OCI-LY1 (cell line): ENCODE results near the gene PCSK5.

Source experiments
- H2AFZ ChIP-seq: fragments of 200-600 bp; sonication (generic), shearing (Covaris generic); 2 replicates; pipeline ENCODE4 v1.6.0; 2014; ENCODE audit warnings: antibody characterized with exemption, mild to moderate bottlenecking, low read length
- H3F3A ChIP-seq: fragments of 200-600 bp; sonication (generic), shearing (Covaris generic); 2 replicates; pipeline ENCODE4 v1.6.0; 2014; ENCODE audit warnings: mild to moderate bottlenecking, antibody characterized with exemption, low read length, moderate library complexity; ENCODE audit not compliant: insufficient read depth
- H3K27ac ChIP-seq: fragments of 200-600 bp; sonication (generic); 2 replicates; pipeline ENCODE4 v1.5.1; 2014; ENCODE audit warnings: low read length, mixed run types, mild to moderate bottlenecking, low read depth; ENCODE audit not compliant: poor library complexity, severe bottlenecking
- H3K27me3 ChIP-seq: fragments of 200-600 bp; sonication (generic); 2 replicates; pipeline ENCODE4 v1.6.0; 2014; ENCODE audit warnings: antibody characterized with exemption, mild to moderate bottlenecking, low read length, moderate library complexity; ENCODE audit not compliant: insufficient read depth
- H3K36me3 ChIP-seq: fragments of 200-600 bp; sonication (generic); 2 replicates; pipeline ENCODE4 v1.6.1; 2014; ENCODE audit warnings: mild to moderate bottlenecking, antibody characterized with exemption, low read length, moderate library complexity, mixed read lengths; ENCODE audit not compliant: insufficient read depth
- H3K4me1 ChIP-seq: fragments of 200-600 bp; sonication (generic); 2 replicates; pipeline ENCODE4 v1.5.1; 2014; ENCODE audit warnings: mild to moderate bottlenecking, low read length, moderate library complexity; ENCODE audit not compliant: insufficient read depth, severe bottlenecking
- H3K4me2 ChIP-seq: fragments of 200-600 bp; sonication (generic), shearing (Covaris generic); 2 replicates; pipeline ENCODE4 v1.6.1; 2014; ENCODE audit warnings: low read length
- H3K4me3 ChIP-seq: fragments of 200-600 bp; sonication (generic); 2 replicates; pipeline ENCODE4 v1.5.1; 2014; ENCODE audit warnings: low read length, low read depth, mild to moderate bottlenecking, mixed read lengths; ENCODE audit not compliant: poor library complexity, severe bottlenecking
- H3K79me2 ChIP-seq: fragments of 200-600 bp; shearing (Covaris generic); 2 replicates; pipeline ENCODE4 v1.6.1; 2016; ENCODE audit warnings: mixed run types, low read length, mixed read lengths; ENCODE audit not compliant: insufficient read depth
- H3K9ac ChIP-seq: fragments of 200-600 bp; sonication (generic), shearing (Covaris generic); 2 replicates; pipeline ENCODE4 v1.6.1; 2014; ENCODE audit warnings: mild to moderate bottlenecking, low read length, mixed read lengths
- H3K9me2 ChIP-seq: fragments of 200-600 bp; sonication (generic), shearing (Covaris generic); 2 replicates; pipeline ENCODE4 v1.6.1; 2014; ENCODE audit warnings: low read depth, mild to moderate bottlenecking, low read length, mixed read lengths
- H3K9me3 ChIP-seq: fragments of 200-600 bp; shearing (Covaris generic); 2 replicates; pipeline ENCODE4 v1.6.1; 2014; ENCODE audit warnings: low read length, mixed read lengths
- H4K20me1 ChIP-seq: fragments of 200-600 bp; sonication (generic), shearing (Covaris generic); 2 replicates; pipeline ENCODE4 v1.6.0; 2016; ENCODE audit warnings: mild to moderate bottlenecking, low read length; ENCODE audit not compliant: insufficient read depth
- EZH2 ChIP-seq: fragments of 200-600 bp; sonication (generic), shearing (Covaris generic); IDR thresholded peaks from 2 replicates; pipeline ENCODE4 v1.8.0; 2017; ENCODE audit warnings: borderline replicate concordance, mixed run types, mild to moderate bottlenecking, antibody characterized with exemption, low read length, moderate library complexity, mixed read lengths
- TF ChIP-seq, protein P1 (sequence below): fragments of 200-600 bp; sonication (generic), shearing (Covaris generic); IDR thresholded peaks from 2 replicates; pipeline ENCODE4 v1.5.1; 2017; ENCODE audit warnings: mild to moderate bottlenecking, antibody characterized with exemption, low read length, moderate library complexity, mixed read lengths

The PCSK5 gene

DNA sequence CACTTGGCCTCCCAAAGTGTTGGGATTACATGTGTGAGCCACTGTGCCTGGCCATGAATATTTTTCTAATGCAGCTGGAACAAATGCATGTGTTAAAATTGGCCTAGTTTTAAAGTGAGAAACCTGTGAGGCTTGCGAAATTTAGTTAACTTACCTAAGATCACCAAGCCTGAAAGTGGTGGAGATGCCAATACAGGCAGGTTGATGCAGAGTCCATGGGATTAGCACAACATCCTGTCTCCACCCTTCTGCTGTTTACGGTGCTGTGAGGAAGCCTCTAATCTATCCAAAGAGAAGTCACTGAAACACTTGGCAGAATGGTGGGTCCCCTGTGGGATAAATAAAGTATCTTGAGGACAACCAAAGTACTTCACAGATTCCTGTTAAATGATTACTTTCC, 98.2 kb downstream of the PCSK5 start:
- Histone ChIP-seq H3K9me3 (no peaks in the 10 kb centered on the region), H3K9ac (no peak overlapping the region), H3F3A (no peaks in the 10 kb centered on the region), H2AFZ (no peak overlapping the region), H3K4me1 (no peaks in the 10 kb centered on the region), H3K36me3 (no peaks in the 10 kb centered on the region), H3K4me3 (no peak overlapping the region), H3K27ac (no peak overlapping the region), H4K20me1 (no peaks in the 10 kb centered on the region), H3K9me2 (no peaks in the 10 kb centered on the region), H3K79me2 (no peaks in the 10 kb centered on the region), H3K27me3 (no peaks in the 10 kb centered on the region), H3K4me2 (no peak overlapping the region)
- TF ChIP-seq, protein P1, sequence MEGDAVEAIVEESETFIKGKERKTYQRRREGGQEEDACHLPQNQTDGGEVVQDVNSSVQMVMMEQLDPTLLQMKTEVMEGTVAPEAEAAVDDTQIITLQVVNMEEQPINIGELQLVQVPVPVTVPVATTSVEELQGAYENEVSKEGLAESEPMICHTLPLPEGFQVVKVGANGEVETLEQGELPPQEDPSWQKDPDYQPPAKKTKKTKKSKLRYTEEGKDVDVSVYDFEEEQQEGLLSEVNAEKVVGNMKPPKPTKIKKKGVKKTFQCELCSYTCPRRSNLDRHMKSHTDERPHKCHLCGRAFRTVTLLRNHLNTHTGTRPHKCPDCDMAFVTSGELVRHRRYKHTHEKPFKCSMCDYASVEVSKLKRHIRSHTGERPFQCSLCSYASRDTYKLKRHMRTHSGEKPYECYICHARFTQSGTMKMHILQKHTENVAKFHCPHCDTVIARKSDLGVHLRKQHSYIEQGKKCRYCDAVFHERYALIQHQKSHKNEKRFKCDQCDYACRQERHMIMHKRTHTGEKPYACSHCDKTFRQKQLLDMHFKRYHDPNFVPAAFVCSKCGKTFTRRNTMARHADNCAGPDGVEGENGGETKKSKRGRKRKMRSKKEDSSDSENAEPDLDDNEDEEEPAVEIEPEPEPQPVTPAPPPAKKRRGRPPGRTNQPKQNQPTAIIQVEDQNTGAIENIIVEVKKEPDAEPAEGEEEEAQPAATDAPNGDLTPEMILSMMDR = no peak
- TF ChIP-seq EZH2 = no peak

DNA sequence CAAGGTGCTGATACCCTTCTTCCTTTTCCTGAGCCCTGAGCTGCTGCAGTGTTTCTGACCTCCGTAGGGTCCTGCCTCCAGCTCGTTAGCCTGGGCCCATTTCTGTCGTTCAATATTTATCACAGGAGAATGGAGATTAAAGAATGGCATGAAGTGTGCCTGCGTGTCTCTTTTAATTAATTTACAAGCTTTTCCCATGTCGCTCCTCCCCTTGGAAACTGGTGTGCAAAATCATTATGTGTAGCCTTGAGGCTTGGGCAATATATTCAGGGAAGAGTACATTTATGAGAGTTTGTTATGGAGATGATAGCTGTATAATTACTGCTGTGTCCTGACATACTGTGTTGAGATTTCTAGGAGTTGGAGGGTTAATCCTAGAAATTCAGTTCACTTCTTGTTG, 99.7 kb downstream of the PCSK5 start:
- no peak overlapping the region for H3K4me3 ChIP-seq
- H3K9me3 ChIP-seq = no peaks in the 10 kb centered on the region
- no peaks in the 10 kb centered on the region for H3K79me2 ChIP-seq
- H3K9me2 ChIP-seq = no peaks in the 10 kb centered on the region
- H3K27ac ChIP-seq = no peak overlapping the region
- no peaks in the 10 kb centered on the region for H3K27me3 ChIP-seq
- H3K9ac ChIP-seq = no peak overlapping the region
- no peaks in the 10 kb centered on the region for H3K36me3 ChIP-seq
- H3K4me1 ChIP-seq = no peaks in the 10 kb centered on the region
- H2AFZ ChIP-seq = no peak overlapping the region
- no peaks in the 10 kb centered on the region for H3F3A ChIP-seq
- TF ChIP-seq, protein P1 = no peak
- TF ChIP-seq EZH2 = no peak
- H4K20me1 ChIP-seq = no peaks in the 10 kb centered on the region
- H3K4me2 ChIP-seq = no peak overlapping the region

DNA sequence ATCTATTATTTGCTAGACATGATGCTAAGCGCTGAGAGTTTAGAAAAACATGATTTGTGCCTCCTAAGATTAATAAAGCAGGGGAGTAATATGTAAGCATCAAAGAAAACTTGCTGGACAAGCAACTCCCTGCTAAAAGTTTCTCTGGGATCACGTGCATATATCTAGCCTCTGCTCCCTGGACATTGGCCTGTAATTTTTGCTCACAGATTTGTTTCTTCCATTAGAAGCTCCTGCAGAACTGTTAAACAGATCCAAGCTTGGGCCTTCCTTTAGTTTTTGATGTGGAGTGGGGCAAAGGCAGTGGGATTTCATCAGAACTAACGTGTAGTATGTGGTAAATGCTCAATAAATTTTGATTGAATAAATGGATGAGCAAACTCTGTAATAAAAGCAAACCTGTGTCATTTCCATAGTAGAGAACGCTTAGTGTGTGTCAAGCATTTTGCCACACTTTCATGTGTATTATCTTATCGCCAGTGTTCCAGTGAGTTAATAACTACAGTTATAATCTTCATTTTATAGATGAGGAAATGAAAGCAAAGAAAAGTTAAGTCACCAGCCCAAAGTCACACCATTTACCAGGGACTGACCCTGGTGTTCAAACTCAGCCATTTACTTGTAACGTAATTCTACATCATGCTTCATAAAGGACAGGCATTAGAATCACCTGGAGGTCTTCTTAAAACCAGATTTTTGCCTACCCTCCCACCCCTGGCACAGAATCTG, 100.3 kb downstream of the PCSK5 start:
- Histone ChIP-seq H3K36me3 (no peaks in the 10 kb centered on the region), H3K79me2 (no peaks in the 10 kb centered on the region), H3K4me1 (no peaks in the 10 kb centered on the region), H3K9me2 (no peaks in the 10 kb centered on the region), H3K4me3 (no peak overlapping the region), H4K20me1 (no peaks in the 10 kb centered on the region), H2AFZ (no peak overlapping the region), H3K27me3 (no peaks in the 10 kb centered on the region), H3K4me2 (no peak overlapping the region), H3K9ac (no peak overlapping the region), H3F3A (no peaks in the 10 kb centered on the region), H3K9me3 (no peaks in the 10 kb centered on the region), H3K27ac (no peak overlapping the region)
- no peak for TF ChIP-seq EZH2
- TF ChIP-seq, protein P1 = no peak
